NCI-H2081 (cell line): ENCODE results near the gene TOMM70.
"Not testable (repeated sequence)": the region's sequence is repeated elsewhere in the genome, so short reads cannot be mapped to it uniquely, and the experiment has no call there.

Source experiments
- DNase-seq, 2 experiments: peaks; one replicate each; lab custom pipeline; 2025; lab: John Stamatoyannopoulos, UW

TOMM70 gene

DNA sequence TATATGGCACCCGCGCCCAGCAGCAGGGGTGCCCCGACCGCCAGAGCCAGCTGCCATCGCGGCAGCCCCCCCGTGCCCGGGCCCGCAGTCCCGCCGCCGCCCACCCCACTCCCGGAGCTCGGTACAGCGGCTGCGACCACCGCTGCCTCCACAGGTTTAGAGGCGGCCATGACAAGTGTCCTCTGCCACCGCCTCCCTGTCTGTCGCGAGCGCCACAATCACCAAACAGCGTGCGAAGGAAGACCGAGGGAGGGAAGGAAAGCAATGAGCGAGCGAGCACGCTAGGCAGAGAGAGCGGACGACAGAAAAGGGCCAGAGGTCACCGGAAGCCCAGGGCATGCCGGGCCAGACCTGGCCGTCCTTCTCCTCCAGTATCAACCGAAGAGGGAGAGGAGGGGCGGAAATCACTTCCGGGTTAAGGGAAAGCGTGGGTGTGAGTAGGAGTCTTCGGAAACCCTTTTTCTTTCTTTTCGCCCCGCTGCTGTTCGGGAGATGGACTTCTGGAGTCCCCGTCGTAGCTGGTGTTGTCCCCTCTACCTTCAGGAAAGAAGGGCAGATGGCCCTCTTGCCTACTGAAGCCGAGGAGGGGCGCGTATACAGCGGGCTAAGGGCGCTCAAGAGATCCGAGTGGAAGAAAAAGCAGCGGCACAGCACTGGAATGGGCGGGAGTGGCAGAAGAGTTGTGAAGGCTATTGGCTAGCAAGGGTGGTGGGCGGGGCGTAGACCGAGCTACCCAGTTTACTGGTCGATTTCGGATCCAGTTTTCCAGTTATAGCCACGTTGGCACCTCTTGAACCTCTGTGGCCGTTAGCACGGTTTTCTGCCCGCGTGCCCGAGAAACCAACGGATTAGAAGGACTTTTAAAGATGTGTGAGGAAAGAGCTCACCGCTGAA lies at the start of gene TOMM70, which contains the start of gene LNP1:
Gene TOMM70, minus strand, starts transcription at position 310 of the 894 bp plus-strand sequence. Its CDS starts 140 bp downstream, at position 170.
Gene LNP1, plus strand, starts transcription at position 760 of the 894 bp plus-strand sequence. CDS start 28,191 bp downstream, outside the sequence.
- DNase-seq, result peak; percentile 98 to 99

GRCh38 chr3:100449214-100449613 lies 48.3 kb upstream of the TOMM70 start:
- DNase-seq, result no peak

GRCh38 chr3:100448079-100448478 lies 47.2 kb upstream of the TOMM70 start:
- no peak for DNase-seq

GRCh38 chr3:100447067-100447466 lies 46.2 kb upstream of the TOMM70 start:
- not testable (repeated sequence) for DNase-seq

DNA sequence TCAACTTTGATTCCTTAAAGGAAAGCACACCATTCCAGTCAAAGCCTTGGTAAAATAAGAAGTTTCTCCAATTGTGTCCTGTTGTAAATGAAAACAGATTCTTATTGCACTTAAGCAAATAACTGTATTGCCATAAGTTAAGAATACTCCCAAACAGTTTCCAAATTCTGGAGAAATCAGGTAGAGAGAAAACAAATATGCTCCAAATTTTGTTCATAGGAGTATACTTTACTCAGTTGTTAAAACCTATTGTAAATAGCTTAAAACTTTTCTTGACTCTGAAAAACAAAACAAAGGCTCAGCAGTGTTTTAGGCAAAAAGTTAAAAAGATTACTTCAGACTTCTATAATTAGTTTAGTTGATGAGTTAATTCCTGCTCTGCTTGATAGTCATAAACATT lies 42.8 kb upstream of the TOMM70 start:
- DNase-seq, result no peak

DNA sequence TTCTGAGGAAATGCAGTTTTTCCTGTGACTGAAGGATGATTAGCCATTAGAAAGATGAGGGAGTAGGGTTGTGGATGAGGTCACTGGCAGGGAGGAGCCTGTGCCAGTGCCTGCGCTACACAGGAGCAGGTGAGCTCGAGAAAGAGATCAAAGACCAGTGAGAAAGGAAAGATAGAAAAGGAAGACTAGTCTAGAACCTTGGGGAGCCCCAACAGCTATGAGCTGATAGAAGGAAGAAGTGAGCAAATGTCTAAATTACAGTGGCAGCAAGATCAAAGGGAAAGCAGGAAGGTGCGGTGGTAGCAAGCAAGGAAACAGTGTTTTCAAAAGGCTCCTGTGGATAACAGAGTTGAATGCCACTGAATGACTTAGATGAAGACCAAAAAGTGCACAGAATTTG lies 40.0 kb upstream of the TOMM70 start:
- no peak for DNase-seq

GRCh38 chr3:100438623-100438974 lies 37.7 kb upstream of the TOMM70 start:
- DNase-seq, result no peak

- no peak for DNase-seq
These were observed 37.1 kb upstream of the TOMM70 start for GRCh38 chr3:100437721-100438622.

GRCh38 chr3:100436951-100437350 lies 36.1 kb upstream of the TOMM70 start:
- DNase-seq, result no peak

DNA sequence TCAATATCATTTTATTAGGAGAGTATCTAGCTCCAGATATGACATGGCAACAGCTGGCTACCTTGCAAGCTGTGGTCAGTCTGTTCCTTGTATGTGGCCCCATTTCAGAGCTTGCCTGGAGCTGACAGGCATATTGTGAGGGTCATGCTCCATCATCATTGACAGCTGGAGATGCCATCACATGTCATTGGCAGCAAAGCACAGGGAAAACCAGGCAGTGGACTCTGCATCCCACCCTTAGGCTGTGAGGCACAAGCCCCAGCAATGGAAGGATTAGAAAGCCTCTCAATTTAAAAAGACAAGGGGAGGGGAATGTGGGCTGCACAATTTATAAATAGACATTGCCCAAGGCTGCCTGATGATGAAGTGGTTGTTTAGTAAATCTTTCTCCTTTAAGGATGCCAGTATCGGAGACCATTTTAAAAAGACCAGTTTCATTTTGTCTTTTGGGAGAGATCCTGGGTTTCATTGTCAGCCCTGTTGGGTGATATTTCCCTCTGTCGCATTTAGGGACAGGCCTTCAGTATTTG lies 28.4 kb upstream of the TOMM70 start:
- DNase-seq, result no peak

DNA sequence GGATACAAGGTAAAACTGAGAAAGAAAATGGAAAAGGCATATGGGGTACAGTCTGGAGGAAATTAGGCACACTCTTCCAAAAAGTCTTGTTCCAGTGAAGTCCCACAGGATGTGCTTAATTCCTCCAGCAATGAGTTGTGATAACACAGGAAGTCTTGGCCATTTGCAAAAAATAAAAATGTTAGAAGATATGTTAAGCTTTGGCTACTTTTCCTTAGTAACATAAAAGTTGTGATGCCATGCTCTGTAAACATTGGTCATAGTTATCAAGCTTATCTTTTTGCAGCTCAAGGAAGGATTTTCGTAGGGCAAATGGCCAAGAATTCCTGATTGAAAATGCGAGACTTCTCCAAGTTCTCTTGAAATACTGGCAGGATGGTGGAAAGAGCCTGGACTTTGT lies 26.8 kb upstream of the TOMM70 start:
- DNase-seq, result no peak

DNA sequence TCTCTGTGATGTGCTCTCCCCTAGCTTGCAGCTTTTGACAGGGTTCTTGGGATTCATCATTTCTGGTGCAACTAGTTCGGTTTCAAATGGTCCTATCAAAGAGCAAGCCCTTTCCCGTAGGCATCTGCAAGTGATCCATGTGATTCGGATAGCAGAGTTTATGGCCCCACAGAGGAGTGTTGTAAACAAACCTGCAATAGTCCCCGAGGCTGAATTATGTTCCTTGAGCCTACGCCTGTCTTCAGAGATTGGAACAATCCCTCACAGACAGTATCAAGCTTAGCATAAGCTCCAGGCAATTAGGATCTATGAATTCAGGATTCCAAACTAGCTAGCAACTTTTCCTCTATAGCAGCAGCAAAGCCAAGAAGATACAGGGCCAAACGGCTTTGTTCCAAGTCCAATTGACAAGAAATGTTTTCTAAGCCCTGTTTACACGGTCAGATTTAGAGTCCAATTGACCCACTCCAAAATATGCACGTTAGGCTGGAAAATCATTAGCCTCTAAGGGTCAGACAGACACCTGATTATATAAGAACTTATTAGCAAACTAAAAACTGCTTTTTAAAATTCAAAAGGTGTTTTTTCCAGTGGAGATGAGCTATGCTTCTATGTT lies 25.3 kb upstream of the TOMM70 start:
- DNase-seq, result no peak

- DNase-seq, result no peak
These were observed 24.4 kb upstream of the TOMM70 start for GRCh38 chr3:100425316-100425715.

DNA sequence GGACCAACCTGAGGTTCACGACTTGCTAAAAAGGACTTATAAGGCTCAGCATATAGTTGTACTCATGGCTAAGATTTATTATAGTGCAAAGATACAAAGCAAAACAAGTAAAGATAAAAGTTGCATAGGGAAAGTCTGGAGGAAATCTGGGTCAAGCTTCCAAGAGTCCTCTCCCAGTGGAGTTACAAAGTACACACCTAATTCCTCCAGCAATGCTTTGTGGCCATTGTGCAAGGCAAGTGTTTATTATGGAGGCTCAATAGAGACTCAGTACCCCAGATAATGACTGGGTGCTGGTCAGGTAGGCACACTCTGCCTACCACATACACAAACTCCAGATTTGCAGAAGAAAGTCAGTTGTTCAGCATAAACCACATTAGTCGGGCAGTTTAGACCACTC lies 23.4 kb upstream of the TOMM70 start:
- DNase-seq, result no peak

DNA sequence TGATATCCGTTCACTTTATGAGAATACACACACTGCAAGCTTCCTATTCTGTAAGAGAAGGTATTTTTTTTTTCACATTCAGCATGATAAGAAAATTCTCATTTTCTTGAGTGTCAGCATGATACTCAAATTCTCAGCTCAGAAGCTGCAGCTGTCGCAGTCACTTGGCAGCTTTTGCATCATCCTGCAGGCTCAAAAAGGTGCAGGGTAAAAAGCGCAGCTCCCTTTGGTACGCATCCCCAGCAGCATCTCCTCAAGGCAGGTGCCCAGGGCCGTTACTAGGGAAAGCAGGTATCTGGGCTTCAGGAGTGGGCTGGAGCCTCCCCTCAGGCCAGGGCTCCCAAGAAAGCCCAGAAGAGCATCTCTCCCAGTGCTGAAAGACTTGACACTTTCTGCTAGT lies 22.7 kb upstream of the TOMM70 start:
- DNase-seq, result no peak

- no peak for DNase-seq
These were observed 20.0 kb upstream of the TOMM70 start for GRCh38 chr3:100420885-100421284.

GRCh38 chr3:100419406-100419805 lies 18.5 kb upstream of the TOMM70 start:
- no peak for DNase-seq

DNA sequence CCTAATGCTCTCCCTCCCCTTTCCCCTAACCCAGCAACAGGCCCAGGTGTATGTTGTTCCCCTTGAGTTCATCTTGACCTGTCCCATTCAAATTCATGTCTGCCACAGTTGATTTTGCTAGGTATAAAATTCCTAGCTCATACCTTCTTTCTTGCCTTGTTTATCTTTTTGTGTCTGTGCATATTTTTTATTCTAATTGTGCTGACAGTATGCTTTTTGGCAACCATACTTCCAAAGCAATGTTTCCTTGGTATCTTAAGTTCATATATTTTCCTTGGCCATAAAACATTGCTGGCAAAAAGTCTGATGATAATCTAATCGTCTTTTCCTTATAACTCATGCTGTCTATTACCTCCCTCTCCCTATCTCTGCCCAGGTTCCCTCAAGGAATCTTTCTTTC lies 16.0 kb upstream of the TOMM70 start:
- DNase-seq, result no peak

DNA sequence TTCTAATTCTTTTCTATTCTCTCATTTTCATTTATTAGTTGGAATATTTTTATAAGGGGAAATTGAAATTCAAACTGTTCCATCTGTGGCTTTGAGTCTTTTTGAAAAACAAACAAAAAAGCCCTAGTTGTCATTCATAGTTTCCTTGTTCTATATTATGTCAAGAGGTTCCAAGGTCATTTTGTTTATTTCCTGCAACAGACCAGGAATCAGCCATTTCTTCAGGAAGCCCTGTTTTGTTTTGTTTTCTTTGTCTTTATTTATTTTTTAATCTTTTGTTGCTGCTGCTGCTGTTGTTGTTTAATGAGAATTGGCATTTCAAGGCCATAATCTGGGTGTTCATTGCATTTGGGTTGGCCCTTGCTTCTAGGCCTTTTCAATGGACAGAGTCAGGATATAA lies 15.3 kb upstream of the TOMM70 start:
- no peak for DNase-seq

GRCh38 chr3:100413613-100414012 lies 12.7 kb upstream of the TOMM70 start:
- DNase-seq, result no peak

DNA sequence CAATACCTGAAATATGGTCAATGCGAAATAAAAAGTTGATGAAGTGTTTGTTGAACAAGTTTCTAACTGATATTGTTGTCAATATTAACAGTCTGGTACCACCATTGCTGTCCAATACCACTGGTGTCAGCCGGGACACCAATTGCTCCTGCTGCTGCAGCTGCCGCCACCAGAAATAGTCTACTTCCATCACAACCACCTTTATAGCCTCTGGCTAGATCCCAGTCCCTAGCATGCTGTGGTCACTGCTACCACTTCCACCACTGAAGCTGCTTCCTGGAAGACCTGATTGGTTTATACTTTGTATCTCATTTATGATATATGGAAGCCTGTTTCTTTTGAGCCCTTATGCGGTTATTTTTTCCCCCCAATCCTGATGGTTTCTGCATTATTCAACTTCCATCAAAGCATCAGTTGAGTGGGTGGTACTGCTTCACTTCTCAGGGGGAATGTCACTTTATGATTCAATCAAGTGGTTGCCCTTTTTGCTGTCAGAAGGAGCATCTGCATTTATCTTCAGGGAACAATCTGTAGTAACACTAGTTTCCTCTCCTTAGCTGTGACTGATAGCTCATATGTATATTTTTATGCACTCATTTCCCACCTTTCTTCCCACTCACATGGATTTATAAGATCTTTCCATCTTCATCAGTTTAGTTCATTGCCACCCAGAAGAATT lies 12.2 kb upstream of the TOMM70 start:
- DNase-seq, result no peak
